GM12891 (cell line): ENCODE data around the gene ANKRD44.

ENCODE experiments used
- POLR2A ChIP-seq: IDR thresholded peaks from 2 replicates; pipeline ENCODE4 v1.6.1; 2011; ENCODE audit warnings: low read depth, low read length, control low read depth
- POLR2AphosphoS5 ChIP-seq: IDR thresholded peaks from 2 replicates; pipeline ENCODE4 v1.6.1; 2011; ENCODE audit warnings: low read depth, low read length, control low read depth
- SPI1 ChIP-seq: IDR thresholded peaks from 2 replicates; pipeline ENCODE4 v1.6.1; 2011; ENCODE audit warnings: low read depth, low read length, control low read depth
- TAF1 ChIP-seq: IDR thresholded peaks from 2 replicates; pipeline ENCODE4 v1.6.1; 2011; ENCODE audit warnings: low read depth, low read length, control low read depth

DNA sequence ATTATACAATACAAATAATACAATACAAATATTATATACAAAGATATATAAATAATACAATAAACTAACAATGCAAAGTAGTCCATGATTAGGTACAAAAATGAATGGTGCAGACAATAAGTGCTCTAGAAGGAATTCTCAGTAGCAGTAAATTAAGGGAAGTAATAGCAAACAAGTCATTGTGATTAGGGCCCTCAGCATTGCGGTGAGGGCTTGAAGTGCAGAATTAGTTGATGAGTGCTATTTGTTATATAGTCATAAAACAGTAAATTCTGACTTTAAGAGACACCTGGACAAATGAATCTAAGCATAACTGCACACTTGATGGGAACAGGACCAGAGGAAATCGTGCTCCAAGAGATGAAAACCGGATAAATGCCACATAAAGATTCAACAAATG is 74.9 kb downstream of the ANKRD44 start:
- TF ChIP-seq POLR2AphosphoS5 (no peak), POLR2A (no peak), TAF1 (no peak), SPI1 (no peak)
